Keratinocyte (primary cell): ENCODE measurements around the gene DIP2C. TPM values are rescaled to one million over a fixed set of nuclear protein-coding genes. Genes with fewer than 3 reads are reported as not detected.

Experiments used
- DNase-seq: peaks from one replicate; pipeline ENCODE4 v3.0.0-alpha.2; 2011; ENCODE audit warnings: low read depth, missing footprints, low spot score
- FAIRE-seq: peaks from 2 replicates; lab custom pipeline; 2011; peaks lifted over from hg19 to GRCh38; lab: Jason Lieb, UNC
- H2AFZ ChIP-seq: 2 replicates; pipeline ENCODE4 v1.6.0; 2012; ENCODE audit warnings: low read length, control low read depth, inconsistent platforms; ENCODE audit not compliant: control insufficient read depth
- H3K27ac ChIP-seq: 2 replicates; pipeline ENCODE4 v1.5.1; 2011; ENCODE audit warnings: low read length; ENCODE audit not compliant: control insufficient read depth, insufficient read depth
- H3K27me3 ChIP-seq: 3 replicates; pipeline ENCODE4 v1.6.0; 2011; ENCODE audit warnings: low read length; ENCODE audit not compliant: control insufficient read depth, insufficient read depth; ENCODE audit errors: extremely low read depth
- H3K36me3 ChIP-seq, 2 experiments: 2 replicates in 1 of 2; 3 replicates in 1 of 2; pipeline ENCODE4 v1.5.1; 2011; ENCODE audit warnings: low read length in 2 of 2, mild to moderate bottlenecking in 1 of 2; ENCODE audit not compliant: control insufficient read depth in 2 of 2, insufficient read depth in 2 of 2; ENCODE audit errors: extremely low read depth in 1 of 2
- H3K4me1 ChIP-seq: 3 replicates; pipeline ENCODE4 v1.5.1; 2011; ENCODE audit warnings: low read length; ENCODE audit not compliant: control insufficient read depth, insufficient read depth; ENCODE audit errors: extremely low read depth
- H3K4me2 ChIP-seq: 3 replicates; pipeline ENCODE4 v1.6.0; 2011; ENCODE audit warnings: low read depth, low read length; ENCODE audit not compliant: control insufficient read depth, insufficient read depth; ENCODE audit errors: extremely low read depth
- H3K4me3 ChIP-seq, 3 experiments: fragments of 200-600 bp in 1 of 3; sonication (generic) in 1 of 3; 2 replicates in 2 of 3; 3 replicates in 1 of 3; pipeline ENCODE4 v1.5.1; 2011 to 2016; ENCODE audit warnings: low read length in 3 of 3, mild to moderate bottlenecking in 3 of 3, control low read depth in 2 of 3, inconsistent platforms in 1 of 3, low read depth in 1 of 3, mixed read lengths in 1 of 3, mixed run types in 1 of 3, moderate library complexity in 1 of 3; ENCODE audit not compliant: control insufficient read depth in 2 of 3, insufficient read depth in 2 of 3; ENCODE audit errors: extremely low read depth in 1 of 3
- H3K79me2 ChIP-seq: 2 replicates; pipeline ENCODE4 v1.6.0; 2012; ENCODE audit warnings: low read length; ENCODE audit not compliant: control insufficient read depth, insufficient read depth
- H3K9ac ChIP-seq: 3 replicates; pipeline ENCODE4 v1.6.0; 2011; ENCODE audit warnings: low read length; ENCODE audit not compliant: control insufficient read depth, insufficient read depth; ENCODE audit errors: extremely low read depth
- H3K9me1 ChIP-seq: 3 replicates; pipeline ENCODE4 v1.6.0; 2011; ENCODE audit warnings: low read length; ENCODE audit not compliant: control insufficient read depth, insufficient read depth; ENCODE audit errors: extremely low read depth
- H3K9me3 ChIP-seq: 2 replicates; pipeline ENCODE4 v1.5.1; 2012; ENCODE audit warnings: low read depth, low read length; ENCODE audit not compliant: control insufficient read depth
- H4K20me1 ChIP-seq: 3 replicates; pipeline ENCODE4 v1.6.0; 2011; ENCODE audit warnings: low read length; ENCODE audit not compliant: control insufficient read depth, insufficient read depth; ENCODE audit errors: extremely low read depth
- CTCF ChIP-seq, 3 experiments: IDR thresholded peaks in 1 of 3; conservative IDR thresholded peaks in 1 of 3; optimal IDR thresholded peaks in 1 of 3; 2 replicates in 2 of 3; 3 replicates in 1 of 3; pipeline versions ENCODE3 to v1.5.1; 2011; ENCODE audit warnings: low read length in 3 of 3, mild to moderate bottlenecking in 3 of 3, moderate library complexity in 2 of 3, control low read depth in 1 of 3, inconsistent platforms in 1 of 3; ENCODE audit not compliant: insufficient read depth in 2 of 3; ENCODE audit errors: extremely low read depth in 1 of 3
- EZH2 ChIP-seq: IDR thresholded peaks from one replicate; pipeline ENCODE4 v1.6.1; 2012; ENCODE audit warnings: inconsistent platforms, mild to moderate bottlenecking, low read length, moderate library complexity
- dilution Hi-C: fragments of 300-500 bp; cut with MboI; formaldehyde crosslinking; loops from one replicate; pipeline ENCODE4 v1.7.0; 2020; ENCODE audit warnings: low sequenced_read_pairs; ENCODE audit not compliant: extremely low pct_ligation_motif_present
- polyA plus RNA-seq, 5 experiments: library from polyadenylated mRNA; depleted of rRNA in 3 of 5; stranded (reverse) in 3 of 5; stranded (forward) in 1 of 5; unstranded in 1 of 5; fragments of >200 nt; gene quantifications; 1 replicate in 1 of 5; 2 replicates in 3 of 5; 3 replicates in 1 of 5; pipeline versions ENCODE4 v1.2.1 to v1.2.3, GENCODE V29; 2011 to 2012; ENCODE audit warnings: missing spikeins in 2 of 5, low read depth in 1 of 5, low replicate concordance in 1 of 5

The DIP2C gene
- polyA plus RNA-seq, 1 donor (not counting 4 experiments of a cell fraction or from before 2014, with no cell fraction given), result 1.3 TPM

- dilution Hi-C loops, result no loop called here
- no peaks in the 10 kb centered on the region for H3K9me1 ChIP-seq
- DNase-seq (no peak), FAIRE-seq (no peak)
- H3K4me2 ChIP-seq, result no peak overlapping the region
- H2AFZ ChIP-seq, result no peak overlapping the region
- no peaks in the 10 kb centered on the region for H3K27me3 ChIP-seq
- H3K36me3 ChIP-seq, result no peaks in the 10 kb centered on the region
- H3K4me3 ChIP-seq, result no peak overlapping the region
- no peak overlapping the region for H3K27ac ChIP-seq
- peaks cover 4% of the 10 kb centered on the region for H3K4me1 ChIP-seq
- H3K79me2 ChIP-seq, result no peaks in the 10 kb centered on the region
- no peaks in the 10 kb centered on the region for H3K9me3 ChIP-seq
- no peak for TF ChIP-seq EZH2
- TF ChIP-seq CTCF (optimal IDR thresholded peaks at IDR 0.05 in 1 of 3, IDR thresholded peaks at IDR 0.05 in 1 of 3, conservative IDR thresholded peaks at IDR 0.05 in 1 of 3; ENCODE audit: extremely low read depth in 1 of 3, insufficient read depth in 2 of 3, low read length in 3 of 3), result no peak
- H4K20me1 ChIP-seq, result no peaks in the 10 kb centered on the region
- no peak overlapping the region for H3K9ac ChIP-seq
These were observed 395.8 kb downstream of the DIP2C start for GRCh38 chr10:293636-294035.

DNA sequence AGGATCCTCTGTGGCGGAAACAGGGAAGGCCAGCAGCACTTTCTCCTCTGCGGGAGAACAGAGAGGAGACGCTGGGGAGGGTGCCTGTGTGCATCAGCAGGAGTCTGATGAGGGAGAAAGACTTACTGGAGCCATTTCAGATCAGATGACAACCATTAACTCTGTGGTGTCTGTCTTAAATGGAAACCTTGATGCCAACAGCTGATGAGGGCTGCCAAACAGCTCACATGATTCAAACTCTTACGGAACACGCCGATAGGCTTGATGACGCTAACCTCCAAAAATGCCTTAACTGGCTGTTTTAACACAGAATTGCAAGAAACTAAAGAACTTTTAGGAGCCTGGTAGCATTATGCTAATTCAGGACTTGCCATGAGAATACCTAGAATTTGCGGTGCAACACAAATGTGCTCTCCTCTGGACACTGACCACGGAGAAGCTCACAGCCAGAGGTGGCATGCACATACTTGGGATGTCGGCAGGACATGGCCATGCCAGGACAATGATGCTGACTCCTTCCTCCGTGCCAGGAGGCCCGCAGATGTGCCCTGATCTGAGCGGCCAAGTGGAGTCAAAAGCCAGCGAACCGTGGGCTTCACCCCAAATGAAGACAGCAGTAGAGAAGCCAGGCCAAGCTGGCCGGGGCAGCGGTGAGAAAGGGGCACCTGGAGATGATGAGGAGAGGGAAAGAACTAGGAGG lies 399.3 kb downstream of the DIP2C start:
- TF ChIP-seq EZH2, result no peak
- Histone ChIP-seq H3K79me2 (no peaks in the 10 kb centered on the region), H3K9me3 (no peaks in the 10 kb centered on the region), H3K27ac (no peak overlapping the region), H4K20me1 (no peaks in the 10 kb centered on the region), H3K4me3 (no peak overlapping the region), H3K27me3 (no peaks in the 10 kb centered on the region), H3K9me1 (no peaks in the 10 kb centered on the region), H3K9ac (no peak overlapping the region), H3K4me2 (no peak overlapping the region), H3K36me3 (no peaks in the 10 kb centered on the region), H3K4me1 (no peaks in the 10 kb centered on the region), H2AFZ (no peak overlapping the region)
- no peak for DNase-seq
- dilution Hi-C loops, result no loop called here
- FAIRE-seq, result no peak

GRCh38 chr10:289581-289980 lies 399.9 kb downstream of the DIP2C start:
- TF ChIP-seq EZH2 (no peak), CTCF (optimal IDR thresholded peaks at IDR 0.05 in 1 of 3, IDR thresholded peaks at IDR 0.05 in 1 of 3, conservative IDR thresholded peaks at IDR 0.05 in 1 of 3; ENCODE audit: extremely low read depth in 1 of 3, insufficient read depth in 2 of 3, low read length in 3 of 3) (no peak)
- H3K4me1 ChIP-seq, result no peaks in the 10 kb centered on the region
- no peaks in the 10 kb centered on the region for H4K20me1 ChIP-seq
- H3K27ac ChIP-seq, result no peak overlapping the region
- DNase-seq, result no peak
- no peaks in the 10 kb centered on the region for H3K9me3 ChIP-seq
- no peaks in the 10 kb centered on the region for H3K27me3 ChIP-seq
- no peak overlapping the region for H2AFZ ChIP-seq
- no peak overlapping the region for H3K9ac ChIP-seq
- H3K36me3 ChIP-seq, result no peaks in the 10 kb centered on the region
- no peaks in the 10 kb centered on the region for H3K9me1 ChIP-seq
- no peak overlapping the region for H3K4me3 ChIP-seq
- no peak overlapping the region for H3K4me2 ChIP-seq
- dilution Hi-C loops, result no loop called here
- no peaks in the 10 kb centered on the region for H3K79me2 ChIP-seq
- no peak for FAIRE-seq
